ENCODE results near the gene REEP5. TPM values are rescaled to one million over a fixed set of nuclear protein-coding genes. Genes with fewer than 3 reads are reported as not detected.

The REEP5 gene
- total and polyA plus RNA-seq, 2 of the 8 experiments (the other 6 are each of a cell fraction or from before 2014, with no cell fraction given): 58.3 to 94.3 TPM

DNA sequence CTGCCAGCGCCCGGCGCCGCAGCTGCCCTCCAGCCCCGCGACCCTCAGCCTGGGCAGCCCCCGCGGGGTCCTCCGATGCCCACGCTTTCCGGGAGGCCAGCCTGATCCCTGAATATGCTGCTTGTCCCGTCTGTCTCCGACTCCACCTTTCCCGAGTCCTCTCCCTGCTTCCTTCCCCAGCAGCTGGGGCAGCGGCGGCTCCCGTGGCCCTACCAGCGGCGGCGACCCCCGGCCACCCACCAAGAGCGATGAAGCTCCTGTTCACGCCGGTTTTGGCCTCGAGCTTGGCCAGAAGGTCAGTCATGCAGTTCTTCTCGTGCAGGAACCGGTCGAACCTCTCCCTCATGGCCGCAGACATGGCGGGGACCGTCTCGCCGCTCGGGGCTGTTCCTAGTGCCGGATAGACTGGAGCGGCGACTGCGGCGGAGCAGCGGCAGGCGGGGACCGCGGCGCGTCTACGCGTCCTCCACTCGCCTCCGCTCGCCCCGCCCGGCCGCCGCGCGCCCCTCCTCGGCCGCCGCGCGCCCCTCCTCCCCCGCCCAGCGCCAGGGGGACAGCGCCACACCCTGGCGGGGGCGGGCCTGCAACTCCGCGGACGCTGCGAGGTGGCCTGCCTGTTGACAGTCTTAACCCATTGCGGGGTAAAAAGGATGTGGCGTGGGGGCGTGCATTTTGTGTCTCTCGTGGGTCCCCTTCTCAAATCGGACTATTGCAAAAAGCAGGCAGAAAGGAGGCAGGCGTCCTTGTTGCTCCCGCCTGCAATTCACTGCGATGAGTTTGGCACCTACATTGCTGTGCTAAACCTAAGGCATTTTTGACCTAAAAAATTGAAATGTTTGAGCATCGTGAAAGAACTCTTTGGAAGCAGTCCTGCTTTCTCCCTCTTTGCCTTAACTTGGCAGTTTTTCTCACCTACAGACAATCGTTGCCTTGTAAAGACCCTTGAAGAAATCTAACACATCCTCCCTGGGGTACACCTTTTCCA is at the start of gene REEP5 (continued):
- TF ChIP-seq RNF2 (IDR thresholded peaks at IDR 0.05; ENCODE audit: borderline replicate concordance, low read depth, low read length, missing control alignments, poor library complexity, severe bottlenecking): no peak
- peak; percentile 51; the same call in 1 of the 2 replicates for TF ChIP-seq TBP (IDR thresholded peaks at IDR 0.05; ENCODE audit: low read depth, low read length)
- no peak for TF ChIP-seq SIX5 (IDR thresholded peaks at IDR 0.05; ENCODE audit: low read depth, low read length)
- no peak for TF ChIP-seq YY1 (IDR thresholded peaks at IDR 0.05; ENCODE audit: low read depth, low read length)
- no peak for TF ChIP-seq GTF2F1 (IDR thresholded peaks at IDR 0.05; ENCODE audit: borderline replicate concordance, low read depth, low read length)
- no peak for TF ChIP-seq SP2 (IDR thresholded peaks at IDR 0.05; ENCODE audit: low read length)
- no peak; the same call in 1 of the 2 replicates for TF ChIP-seq RBBP5 (IDR thresholded peaks at IDR 0.05; ENCODE audit: borderline replicate concordance, low read depth, low read length)
- TF ChIP-seq EP300 (IDR thresholded peaks at IDR 0.05; ENCODE audit: borderline replicate concordance in 1 of 2, low read depth in 2 of 2, low read length in 2 of 2): peak in 1 of 2 experiments; percentile 67; a peak in 1 of 3 replicates
- peak; percentile 41 for TF ChIP-seq ASH2L (IDR thresholded peaks at IDR 0.05; ENCODE audit: low read length)
- TF ChIP-seq SP1 (IDR thresholded peaks at IDR 0.05; ENCODE audit: low read depth, low read length): no peak
- no peak for TF ChIP-seq RFX5 (IDR thresholded peaks at IDR 0.05; ENCODE audit: borderline replicate concordance, low read depth, low read length)
- TF ChIP-seq CTBP2 (IDR thresholded peaks at IDR 0.05; ENCODE audit: borderline replicate concordance, insufficient read depth, insufficient read length, low read length): no peak
- no peak for TF ChIP-seq SP4 (IDR thresholded peaks at IDR 0.05; ENCODE audit: low read length)
- no peak for TF ChIP-seq SIRT6 (IDR thresholded peaks at IDR 0.05; ENCODE audit: low read length)
- TF ChIP-seq ZNF274 (IDR thresholded peaks at IDR 0.05; ENCODE audit: borderline replicate concordance, extremely low read depth, low read length): no peak
- TF ChIP-seq, protein P1, sequence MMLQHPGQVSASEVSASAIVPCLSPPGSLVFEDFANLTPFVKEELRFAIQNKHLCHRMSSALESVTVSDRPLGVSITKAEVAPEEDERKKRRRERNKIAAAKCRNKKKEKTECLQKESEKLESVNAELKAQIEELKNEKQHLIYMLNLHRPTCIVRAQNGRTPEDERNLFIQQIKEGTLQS (IDR thresholded peaks at IDR 0.05; ENCODE audit: insufficient read depth, low read depth, low read length): no peak
- peak; percentile 86 for TF ChIP-seq POLR2AphosphoS5 (IDR thresholded peaks at IDR 0.05; ENCODE audit: low read depth, low read length)
- TF ChIP-seq JUN (IDR thresholded peaks at IDR 0.05; ENCODE audit: low read depth, low read length): no peak
- TF ChIP-seq, protein P2, sequence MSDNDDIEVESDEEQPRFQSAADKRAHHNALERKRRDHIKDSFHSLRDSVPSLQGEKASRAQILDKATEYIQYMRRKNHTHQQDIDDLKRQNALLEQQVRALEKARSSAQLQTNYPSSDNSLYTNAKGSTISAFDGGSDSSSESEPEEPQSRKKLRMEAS (IDR thresholded peaks at IDR 0.05): peak; percentile 65
- 0 out of 2 replicates have a peak, but pooled peaks have one; percentile 15 for TF ChIP-seq FOSL1 (IDR thresholded peaks at IDR 0.05; ENCODE audit: insufficient read depth, low read depth, low read length)
- no peak for TF ChIP-seq CHD2 (IDR thresholded peaks at IDR 0.05; ENCODE audit: low read length)
- peak; percentile 82 for TF ChIP-seq TAF7 (optimal IDR thresholded peaks at IDR 0.05; ENCODE audit: borderline replicate concordance, low read depth, low read length)
- TF ChIP-seq PHF8 (conservative IDR thresholded peaks at IDR 0.05; ENCODE audit: low read depth, low read length): peak; percentile 77
